GM21786 (cell line): ENCODE data around the gene PAPPA2.

Experiments
- ATAC-seq: cut with Tn5 transposase; IDR thresholded peaks from one replicate; pipeline ENCODE4 v1.9.1; 2021; ENCODE audit not compliant: unreplicated experiment

PAPPA2 gene

GRCh38 chr1:176796583-176796982, 333.6 kb downstream of the PAPPA2 start:
- ATAC-seq = no peak

- no peak for ATAC-seq
Observed at GRCh38 chr1:176799327-176799726, 336.4 kb downstream of the PAPPA2 start.

- no peak for ATAC-seq
Observed at GRCh38 chr1:176800978-176801513, 338.1 kb downstream of the PAPPA2 start.

- no peak for ATAC-seq
Observed at GRCh38 chr1:176801514-176802020, 338.6 kb downstream of the PAPPA2 start.

GRCh38 chr1:176802316-176802715, 339.3 kb downstream of the PAPPA2 start:
- no peak for ATAC-seq

- ATAC-seq = no peak
Observed at GRCh38 chr1:176803042-176803441, 340.1 kb downstream of the PAPPA2 start.

- ATAC-seq = no peak
Observed at GRCh38 chr1:176803596-176803995, 340.6 kb downstream of the PAPPA2 start.

- no peak for ATAC-seq
Observed at GRCh38 chr1:176809292-176809691, 346.3 kb downstream of the PAPPA2 start.

GRCh38 chr1:176811511-176812288, 348.7 kb downstream of the PAPPA2 start:
- no peak for ATAC-seq

GRCh38 chr1:176815621-176816020, 352.6 kb downstream of the PAPPA2 start:
- no peak for ATAC-seq

- no peak for ATAC-seq
Observed at GRCh38 chr1:176816232-176816631, 353.3 kb downstream of the PAPPA2 start.

GRCh38 chr1:176820391-176821031, 357.5 kb downstream of the PAPPA2 start:
- no peak for ATAC-seq

- ATAC-seq = no peak
Observed at GRCh38 chr1:176826265-176826664, 363.3 kb downstream of the PAPPA2 start.

- ATAC-seq = no peak
Observed at GRCh38 chr1:176829261-176829660, 366.3 kb downstream of the PAPPA2 start.

GRCh38 chr1:176831150-176831549, 368.2 kb downstream of the PAPPA2 start:
- ATAC-seq = no peak

GRCh38 chr1:176837708-176838107, 374.7 kb downstream of the PAPPA2 start:
- no peak for ATAC-seq

- ATAC-seq = no peak
Observed at GRCh38 chr1:176838276-176838995, 375.5 kb downstream of the PAPPA2 start.

- no peak for ATAC-seq
Observed at GRCh38 chr1:176839216-176839615, 376.2 kb downstream of the PAPPA2 start.

- ATAC-seq = no peak
Observed at GRCh38 chr1:176841238-176841637, 378.3 kb downstream of the PAPPA2 start.

GRCh38 chr1:176843352-176844297, 380.6 kb downstream of the PAPPA2 start:
- ATAC-seq = no peak
